HUDEP-2 (cell line): Measurements from ENCODE around the gene TNFAIP8L2.

Experiments used
- DNase-seq, 76 experiments: peaks; one replicate each; lab custom pipeline; 2025; ENCODE audit not compliant: unreplicated experiment in 76 of 76; lab: John Stamatoyannopoulos, UW

The TNFAIP8L2 gene

GRCh38 chr1:151145304-151146071, 11.0 kb upstream of the TNFAIP8L2 start:
- DNase-seq, result peak in 1 of 76 experiments; percentile 9

GRCh38 chr1:151146072-151146411, 10.4 kb upstream of the TNFAIP8L2 start:
- DNase-seq, result no peak

- DNase-seq, result peak in 73 of 76 experiments; percentile 28 to 91 (median 80)
These were observed 9.9 kb upstream of the TNFAIP8L2 start, which contains the start of gene SEMA6C for GRCh38 chr1:151146412-151147131. Gene SEMA6C, minus strand, starts transcription at chr1:151146631. Its CDS starts 4,010 bp downstream, at chr1:151142621.

- DNase-seq, result no peak
These were observed 9.3 kb upstream of the TNFAIP8L2 start for GRCh38 chr1:151147132-151147503.

- DNase-seq, result peak in 10 of 76 experiments; percentile 5 to 28 (median 13)
These were observed 8.8 kb upstream of the TNFAIP8L2 start for GRCh38 chr1:151147665-151148064.

- DNase-seq, result no peak
These were observed 650 bp downstream of the TNFAIP8L2 start for GRCh38 chr1:151157067-151157531.

GRCh38 chr1:151158326-151158725, 1.9 kb downstream of the TNFAIP8L2 start:
- DNase-seq, result no peak

GRCh38 chr1:151158751-151159251, 2.4 kb downstream of the TNFAIP8L2 start:
- DNase-seq, result no peak

- no peak for DNase-seq
These were observed 2.9 kb downstream of the TNFAIP8L2 start for GRCh38 chr1:151159373-151159772.

GRCh38 chr1:151164732-151165280, 8.4 kb downstream of the TNFAIP8L2 start:
- peak in 1 of 76 experiments; percentile 5 for DNase-seq

GRCh38 chr1:151165281-151165737, 8.9 kb downstream of the TNFAIP8L2 start:
- peak in 4 of 76 experiments; percentile 10 to 59 (median 34) for DNase-seq

GRCh38 chr1:151165738-151166504, 9.5 kb downstream of the TNFAIP8L2 start, which contains the start of the genes LYSMD1 and SCNM1:
Gene LYSMD1, minus strand, starts transcription at chr1:151165902. Its CDS starts 644 bp downstream, at chr1:151165258.
Gene SCNM1, plus strand, starts transcription at chr1:151166144. Its CDS starts 9 bp downstream, at chr1:151166153.
- DNase-seq, result peak in 75 of 76 experiments; percentile 69 to 98 (median 95)

GRCh38 chr1:151166505-151166956, 10.1 kb downstream of the TNFAIP8L2 start:
- peak in 3 of 76 experiments; percentile 6 to 28 (median 18) for DNase-seq

- DNase-seq, result no peak
These were observed 10.7 kb downstream of the TNFAIP8L2 start for GRCh38 chr1:151167116-151167515.

GRCh38 chr1:151171190-151171589, 14.7 kb downstream of the TNFAIP8L2 start:
- DNase-seq, result no peak

GRCh38 chr1:151175041-151175741, 18.7 kb downstream of the TNFAIP8L2 start:
- no peak for DNase-seq

- DNase-seq, result peak in 2 of 76 experiments; percentile 11 to 16
These were observed 19.4 kb downstream of the TNFAIP8L2 start, which contains the start of gene TMOD4 for GRCh38 chr1:151175863-151176262. Gene TMOD4, minus strand, starts transcription at chr1:151175981. Its CDS starts 1,106 bp downstream, at chr1:151174875.

GRCh38 chr1:151176514-151177045, 20.1 kb downstream of the TNFAIP8L2 start:
- DNase-seq, result no peak

- DNase-seq, result no peak
These were observed 27.8 kb downstream of the TNFAIP8L2 start for GRCh38 chr1:151184211-151184610.
